NB4 (cell line): ENCODE results near the gene KRT4.

ENCODE experiments used
- DNase-seq: peaks from one replicate; pipeline ENCODE4 v3.0.0; 2010; ENCODE audit warnings: low read depth
- H3K4me3 ChIP-seq: one replicate; pipeline ENCODE4 v1.5.1; 2011; ENCODE audit warnings: mild to moderate bottlenecking, low read depth, low read length, moderate library complexity
- CTCF ChIP-seq: IDR thresholded peaks from one replicate; pipeline ENCODE4 v1.5.1; 2012; ENCODE audit warnings: low read depth, low read length
- MYC ChIP-seq: IDR thresholded peaks from 2 replicates; pipeline ENCODE4 v1.6.1; 2011; ENCODE audit warnings: low read depth, low read length
- POLR2A ChIP-seq: IDR thresholded peaks from 2 replicates; pipeline ENCODE4 v1.6.1; 2011; ENCODE audit warnings: mild to moderate bottlenecking; ENCODE audit not compliant: insufficient read length; ENCODE audit errors: extremely low read depth
- TF ChIP-seq, protein P1 (sequence below): IDR thresholded peaks from 2 replicates; pipeline ENCODE4 v1.6.1; 2011; ENCODE audit warnings: low read depth, low read length

KRT4 gene

GRCh38 chr12:52837781-52838608, 24.1 kb upstream of the KRT4 start:
- TF ChIP-seq POLR2A (no peak), MYC (no peak)
- TF ChIP-seq, protein P1, sequence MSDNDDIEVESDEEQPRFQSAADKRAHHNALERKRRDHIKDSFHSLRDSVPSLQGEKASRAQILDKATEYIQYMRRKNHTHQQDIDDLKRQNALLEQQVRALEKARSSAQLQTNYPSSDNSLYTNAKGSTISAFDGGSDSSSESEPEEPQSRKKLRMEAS = no peak
- no peak overlapping the region for H3K4me3 ChIP-seq
- DNase-seq = peak; percentile 69

DNA sequence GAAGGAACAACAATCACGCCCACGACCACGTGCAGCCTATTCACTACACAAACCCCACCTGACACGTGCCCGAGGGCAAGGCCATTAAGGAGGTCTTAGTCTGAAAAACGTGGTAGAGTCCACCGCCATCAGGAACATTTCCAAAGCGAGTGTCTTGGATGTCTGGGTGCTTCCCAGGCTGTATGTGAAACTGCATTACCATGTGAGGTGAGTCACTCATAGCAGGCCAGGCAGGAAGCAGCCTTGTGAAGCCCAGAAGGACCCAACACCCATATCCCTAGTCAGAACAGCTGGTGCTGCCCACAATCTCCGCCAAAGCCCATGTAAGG, 23.5 kb upstream of the KRT4 start:
- peak; percentile 80 for DNase-seq
- TF ChIP-seq, protein P1 = peak; percentile 58
- TF ChIP-seq MYC (peak; percentile 30; the same call in 1 of the 2 replicates), POLR2A (no peak)
- H3K4me3 ChIP-seq = no peak overlapping the region

GRCh38 chr12:52836491-52837412, 22.8 kb upstream of the KRT4 start:
- no peak overlapping the region for H3K4me3 ChIP-seq
- TF ChIP-seq CTCF (no peak), POLR2A (no peak), MYC (no peak)
- TF ChIP-seq, protein P1 = no peak
- no peak for DNase-seq

DNA sequence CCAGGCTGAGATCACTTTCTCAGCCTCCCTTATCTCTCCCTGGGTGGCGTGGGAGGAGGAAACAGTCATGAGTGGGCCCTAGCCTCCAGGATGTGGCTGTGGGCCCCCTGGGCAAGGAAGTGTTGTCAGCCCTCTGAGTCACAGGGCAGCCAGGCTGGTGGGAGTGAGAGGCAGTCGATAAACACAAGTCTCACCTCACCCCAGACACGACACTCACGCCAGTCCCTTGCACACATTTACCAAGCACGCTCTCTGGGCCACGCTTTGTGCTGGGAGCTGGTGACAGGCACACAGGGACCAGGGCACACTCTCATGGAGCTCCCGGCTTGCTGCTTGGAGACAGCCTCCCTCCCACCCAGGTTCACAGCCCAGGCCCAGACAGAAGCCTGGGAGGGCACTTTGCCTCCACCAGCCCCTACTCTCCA, 22.1 kb upstream of the KRT4 start:
- TF ChIP-seq, protein P1 = peak; percentile 75
- no peak for TF ChIP-seq POLR2A
- peak; percentile 72 for TF ChIP-seq MYC
- TF ChIP-seq CTCF = no peak
- H3K4me3 ChIP-seq = no peak overlapping the region
- peak; percentile 91 for DNase-seq

- no peak for TF ChIP-seq MYC
- TF ChIP-seq POLR2A = no peak
- no peak for TF ChIP-seq CTCF
- TF ChIP-seq, protein P1 = no peak
- peak; percentile 51 for DNase-seq
- no peak overlapping the region for H3K4me3 ChIP-seq
These were observed 21.5 kb upstream of the KRT4 start for GRCh38 chr12:52835271-52836041.

DNA sequence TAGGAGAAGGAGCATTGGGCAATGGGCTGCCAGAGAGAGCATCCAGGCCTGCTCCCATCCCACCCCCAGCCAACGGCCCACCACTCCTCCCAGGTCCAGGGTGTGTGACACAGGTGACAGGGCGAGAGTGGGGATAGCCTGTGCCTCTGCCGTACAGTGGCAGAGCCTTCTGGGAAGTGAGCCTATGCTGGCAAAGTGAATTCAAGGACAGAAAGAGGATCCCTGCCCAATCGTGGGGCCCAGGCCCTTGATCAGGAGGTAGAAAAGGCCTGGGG, 20.7 kb upstream of the KRT4 start:
- no peak for DNase-seq
- no peak overlapping the region for H3K4me3 ChIP-seq
- TF ChIP-seq MYC = no peak
- TF ChIP-seq, protein P1 = no peak
- TF ChIP-seq POLR2A = no peak
- TF ChIP-seq CTCF = no peak
